Activated naive CD8-positive, alpha-beta T cell treated with anti-CD3 and anti-CD28 coated beads, Interleukin-2, amount 50 U/mL, for 24 hours (primary cell): ENCODE data around the gene ST6GALNAC5.
"Not testable (repeated sequence)": the region's sequence is repeated elsewhere in the genome, so short reads cannot be mapped to it uniquely, and the experiment has no call there.

ENCODE experiments used
- ATAC-seq: fragments of 150-1000 bp; cut with Tn5 transposase; one replicate; pipeline ENCODE4 v1.10.0; 2021
- DNase-seq: peaks from one replicate; pipeline ENCODE4 v3.0.0; 2021
- H3K27ac Mint-ChIP-seq: one replicate; pipeline ENCODE4 v1.8.0; 2021; ENCODE audit warnings: mild to moderate bottlenecking, mixed read lengths
- H3K27me3 Mint-ChIP-seq: one replicate; pipeline ENCODE4 v1.8.0; 2021; ENCODE audit warnings: mixed read lengths
- H3K36me3 Mint-ChIP-seq: one replicate; pipeline ENCODE4 v1.8.0; 2021; ENCODE audit warnings: low read depth, mixed read lengths
- H3K4me1 Mint-ChIP-seq: one replicate; pipeline ENCODE4 v1.8.0; 2021; ENCODE audit warnings: mixed read lengths
- H3K4me3 Mint-ChIP-seq: one replicate; pipeline ENCODE4 v1.8.0; 2021; ENCODE audit warnings: mild to moderate bottlenecking, moderate library complexity, mixed read lengths
- H3K9me3 Mint-ChIP-seq: one replicate; pipeline ENCODE4 v1.8.0; 2021; ENCODE audit warnings: mixed read lengths

The ST6GALNAC5 gene

GRCh38 chr1:76856104-76856503, 11.2 kb upstream of the ST6GALNAC5 start:
- no peak for ATAC-seq
- no peaks in the 10 kb centered on the region for H3K36me3 Mint-ChIP-seq
- peaks cover 4% of the 10 kb centered on the region for H3K9me3 Mint-ChIP-seq
- H3K27ac Mint-ChIP-seq: no peak overlapping the region
- H3K4me1 Mint-ChIP-seq: no peaks in the 10 kb centered on the region
- no peak overlapping the region for H3K4me3 Mint-ChIP-seq
- H3K27me3 Mint-ChIP-seq: peaks cover 8% of the 10 kb centered on the region
- no peak for DNase-seq

DNA sequence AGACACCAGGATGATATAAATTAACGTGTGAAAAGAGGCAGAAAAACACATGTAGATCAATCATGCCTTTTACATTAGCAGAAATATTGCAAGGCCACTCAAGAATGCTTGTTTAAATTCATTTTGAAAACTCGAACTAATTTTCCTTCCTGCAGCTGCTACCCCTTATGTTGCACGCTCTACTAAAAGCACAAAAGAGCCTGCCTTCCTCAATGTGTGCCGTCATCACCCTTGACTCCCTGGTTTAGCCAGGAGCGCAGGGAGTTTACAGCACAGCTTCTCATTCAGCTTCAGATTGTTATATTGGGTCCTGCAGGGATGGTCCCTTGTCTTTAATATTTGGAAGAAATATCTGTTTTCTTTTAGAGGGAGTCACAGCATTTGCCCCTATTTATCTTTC, 10.1 kb upstream of the ST6GALNAC5 start:
- Mint-ChIP-seq H3K4me1 (no peaks in the 10 kb centered on the region), H3K27me3 (peaks cover 8% of the 10 kb centered on the region), H3K36me3 (no peaks in the 10 kb centered on the region), H3K27ac (no peak overlapping the region), H3K4me3 (no peak overlapping the region), H3K9me3 (peaks cover 4% of the 10 kb centered on the region)
- DNase-seq (no peak), ATAC-seq (no peak)

DNA sequence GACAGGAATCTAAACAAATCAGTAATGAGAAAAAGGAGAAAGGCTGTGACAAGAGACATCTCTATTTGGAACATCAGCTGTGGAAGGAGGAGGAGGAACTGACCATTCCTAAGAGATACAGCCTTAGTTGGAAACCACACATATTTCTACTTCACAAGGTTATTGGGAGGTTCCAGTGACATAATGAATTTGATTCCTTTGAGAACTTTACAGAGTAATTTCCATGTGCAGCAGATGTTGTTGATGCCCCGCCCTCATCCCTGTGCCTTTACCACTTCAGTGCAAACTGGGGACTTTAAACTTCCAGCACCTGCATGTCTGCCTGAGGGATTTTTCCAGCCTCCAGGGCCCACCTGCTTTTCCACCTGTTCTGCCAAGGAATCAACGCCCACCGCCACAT, 9.3 kb upstream of the ST6GALNAC5 start:
- Mint-ChIP-seq H3K27ac (no peak overlapping the region), H3K27me3 (peaks cover 8% of the 10 kb centered on the region), H3K4me1 (no peaks in the 10 kb centered on the region), H3K4me3 (no peak overlapping the region), H3K36me3 (no peaks in the 10 kb centered on the region), H3K9me3 (peaks cover 4% of the 10 kb centered on the region)
- no peak for ATAC-seq
- DNase-seq: no peak

DNA sequence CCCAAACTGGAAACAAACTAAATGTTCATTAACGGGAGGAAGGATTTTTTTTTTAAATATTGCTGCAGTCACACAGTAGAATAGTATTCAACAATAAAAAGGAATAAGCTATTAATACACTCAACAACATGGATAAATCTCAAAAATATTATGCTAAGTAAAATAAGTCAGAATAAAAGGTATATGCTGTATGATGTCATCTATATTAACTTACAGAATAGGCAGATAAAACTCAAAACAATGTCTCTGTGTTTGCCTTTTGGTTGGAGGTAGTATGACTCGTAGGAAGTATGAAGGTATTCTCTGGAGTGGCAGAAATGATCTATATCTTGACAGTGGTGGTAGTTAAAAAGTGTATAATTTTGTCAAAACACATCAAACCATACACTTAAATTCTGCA, 6.1 kb upstream of the ST6GALNAC5 start:
- H3K36me3 Mint-ChIP-seq: no peaks in the 10 kb centered on the region
- no peak for ATAC-seq
- H3K4me1 Mint-ChIP-seq: no peaks in the 10 kb centered on the region
- H3K4me3 Mint-ChIP-seq: no peak overlapping the region
- peaks cover 23% of the 10 kb centered on the region for H3K27me3 Mint-ChIP-seq
- peaks cover 4% of the 10 kb centered on the region for H3K9me3 Mint-ChIP-seq
- no peak for DNase-seq
- H3K27ac Mint-ChIP-seq: no peak overlapping the region

GRCh38 chr1:76862447-76862846, 4.8 kb upstream of the ST6GALNAC5 start:
- Mint-ChIP-seq H3K4me1 (peaks cover 3% of the 10 kb centered on the region), H3K27ac (no peak overlapping the region), H3K36me3 (no peaks in the 10 kb centered on the region), H3K9me3 (peaks cover 4% of the 10 kb centered on the region), H3K4me3 (no peak overlapping the region), H3K27me3 (peaks cover 34% of the 10 kb centered on the region)
- DNase-seq (no peak), ATAC-seq (no peak)

GRCh38 chr1:76864383-76864782, 2.9 kb upstream of the ST6GALNAC5 start:
- Mint-ChIP-seq H3K27ac (no peak overlapping the region), H3K9me3 (peaks cover 4% of the 10 kb centered on the region), H3K36me3 (no peaks in the 10 kb centered on the region), H3K27me3 (peaks cover 48% of the 10 kb centered on the region), H3K4me1 (peaks cover 5% of the 10 kb centered on the region), H3K4me3 (no peak overlapping the region)
- ATAC-seq (no peak), DNase-seq (no peak)

DNA sequence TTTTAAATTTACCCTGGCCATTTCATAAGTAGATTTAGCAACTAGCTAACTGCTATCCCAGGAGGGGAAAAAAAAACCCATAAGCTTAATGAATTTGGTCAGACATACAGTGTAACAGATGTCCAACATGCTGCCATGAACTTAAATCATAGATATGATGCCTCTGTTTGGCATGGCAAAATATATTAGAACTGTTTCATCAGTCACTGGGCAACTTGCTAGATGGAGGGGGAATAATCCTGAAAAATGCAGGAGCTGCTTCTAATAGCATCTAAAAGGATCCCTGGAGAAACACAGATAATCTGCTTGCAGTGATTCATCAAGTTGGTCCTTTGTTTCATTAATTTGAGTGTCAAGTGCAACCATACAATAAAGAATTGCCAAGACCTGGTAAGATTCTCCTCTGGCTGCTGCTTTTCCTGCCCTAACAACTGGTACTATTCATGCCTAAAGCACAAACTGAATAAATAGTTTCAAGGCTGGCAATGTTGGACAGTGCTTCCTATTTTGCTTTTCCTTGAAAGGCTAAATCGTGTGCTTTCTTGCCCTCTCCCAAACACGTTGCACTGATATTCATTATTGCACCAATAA, 1.5 kb upstream of the ST6GALNAC5 start:
- Mint-ChIP-seq H3K27ac (no peak overlapping the region), H3K27me3 (peaks cover 59% of the 10 kb centered on the region)

DNA sequence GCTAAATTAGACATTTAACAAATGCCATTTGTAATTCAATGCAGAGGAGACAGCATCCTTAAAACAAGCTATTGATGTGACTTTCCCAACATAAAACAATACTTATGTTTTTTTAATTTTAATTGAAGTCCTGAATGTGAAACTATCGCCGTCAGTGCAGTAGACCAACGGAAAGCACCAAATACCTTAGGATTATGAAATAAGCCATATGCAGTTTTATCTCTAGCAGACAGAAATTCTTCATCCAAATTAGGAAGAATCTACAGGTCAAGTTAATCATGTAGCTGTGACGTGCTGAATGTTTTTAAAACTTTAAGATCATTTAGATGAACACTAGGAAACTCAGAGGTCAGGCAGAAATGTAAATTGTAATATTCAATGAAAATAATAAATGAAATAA, 714 bp upstream of the ST6GALNAC5 start:
- Mint-ChIP-seq H3K9me3 (no peaks in the 10 kb centered on the region), H3K27me3 (peaks cover 63% of the 10 kb centered on the region), H3K4me1 (peaks cover 5% of the 10 kb centered on the region), H3K27ac (no peak overlapping the region), H3K36me3 (no peaks in the 10 kb centered on the region), H3K4me3 (no peak overlapping the region)
- ATAC-seq: no peak
- DNase-seq: no peak

More for the DNA sequence above, 1.5 kb upstream of the ST6GALNAC5 start:
- no peak overlapping the region for H3K4me3 Mint-ChIP-seq
- no peak for DNase-seq
- peaks cover 5% of the 10 kb centered on the region for H3K4me1 Mint-ChIP-seq
- H3K36me3 Mint-ChIP-seq: no peaks in the 10 kb centered on the region
- H3K9me3 Mint-ChIP-seq: no peaks in the 10 kb centered on the region
- no peak for ATAC-seq

DNA sequence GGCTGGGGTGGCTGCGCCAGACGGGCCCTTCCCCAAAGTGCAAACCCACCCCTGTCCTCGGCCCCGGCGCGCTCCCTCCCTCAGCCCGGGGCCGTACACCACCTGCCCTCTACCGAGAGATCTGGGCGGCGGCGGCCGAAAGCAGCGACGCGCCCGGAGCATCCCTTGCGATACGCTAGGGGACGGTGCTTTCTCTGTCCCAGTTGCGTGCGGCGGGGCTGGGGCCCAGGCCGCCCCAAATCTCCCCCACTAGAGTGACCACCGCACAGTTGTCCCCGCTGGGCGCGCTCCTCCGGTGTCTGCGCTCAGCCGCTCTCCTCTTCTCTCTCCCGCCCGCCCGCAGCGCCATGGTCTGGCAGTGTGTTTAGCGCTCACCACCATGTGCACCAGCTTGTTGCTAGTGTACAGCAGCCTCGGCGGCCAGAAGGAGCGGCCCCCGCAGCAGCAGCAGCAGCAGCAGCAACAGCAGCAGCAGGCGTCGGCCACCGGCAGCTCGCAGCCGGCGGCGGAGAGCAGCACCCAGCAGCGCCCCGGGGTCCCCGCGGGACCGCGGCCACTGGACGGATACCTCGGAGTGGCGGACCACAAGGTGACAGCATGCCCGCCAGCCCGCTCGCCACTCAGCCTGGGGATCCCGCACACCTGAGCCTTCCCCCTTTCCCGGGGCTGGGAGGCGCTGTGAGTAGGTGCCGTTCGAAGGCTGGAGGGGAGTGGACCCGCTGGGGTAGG, 1.0 kb downstream of the ST6GALNAC5 start:
- DNase-seq (peak; percentile 16), ATAC-seq (peak; percentile 78)
- peaks cover 5% of the 10 kb centered on the region for H3K9me3 Mint-ChIP-seq
- H3K4me1 Mint-ChIP-seq: peaks cover 5% of the 10 kb centered on the region
- H3K36me3 Mint-ChIP-seq: no peaks in the 10 kb centered on the region
- H3K27me3 Mint-ChIP-seq: peaks cover 66% of the 10 kb centered on the region
- H3K27ac Mint-ChIP-seq: no peak overlapping the region
- peak overlapping the region; percentile 66 for H3K4me3 Mint-ChIP-seq

- no peak overlapping the region for H3K27ac Mint-ChIP-seq
- H3K4me3 Mint-ChIP-seq: no peak overlapping the region
- DNase-seq (peak; percentile 1), ATAC-seq (no peak)
- peaks cover 6% of the 10 kb centered on the region for H3K9me3 Mint-ChIP-seq
- H3K4me1 Mint-ChIP-seq: peaks cover 5% of the 10 kb centered on the region
- no peaks in the 10 kb centered on the region for H3K36me3 Mint-ChIP-seq
- H3K27me3 Mint-ChIP-seq: peaks cover 69% of the 10 kb centered on the region
Observed at GRCh38 chr1:76868916-76869315, 1.6 kb downstream of the ST6GALNAC5 start.

- no peak overlapping the region for H3K4me3 Mint-ChIP-seq
- no peaks in the 10 kb centered on the region for H3K36me3 Mint-ChIP-seq
- peaks cover 5% of the 10 kb centered on the region for H3K4me1 Mint-ChIP-seq
- H3K27me3 Mint-ChIP-seq: peaks cover 63% of the 10 kb centered on the region
- DNase-seq: no peak
- H3K9me3 Mint-ChIP-seq: peaks cover 6% of the 10 kb centered on the region
- H3K27ac Mint-ChIP-seq: no peak overlapping the region
- ATAC-seq: no peak
Observed at GRCh38 chr1:76870037-76870436, 2.8 kb downstream of the ST6GALNAC5 start.

GRCh38 chr1:76871355-76871974, 4.2 kb downstream of the ST6GALNAC5 start:
- H3K4me3 Mint-ChIP-seq: no peak overlapping the region
- DNase-seq (no peak), ATAC-seq (no peak)
- H3K4me1 Mint-ChIP-seq: peaks cover 5% of the 10 kb centered on the region
- peaks cover 48% of the 10 kb centered on the region for H3K27me3 Mint-ChIP-seq
- H3K9me3 Mint-ChIP-seq: peaks cover 6% of the 10 kb centered on the region
- H3K27ac Mint-ChIP-seq: no peak overlapping the region
- H3K36me3 Mint-ChIP-seq: no peaks in the 10 kb centered on the region

DNA sequence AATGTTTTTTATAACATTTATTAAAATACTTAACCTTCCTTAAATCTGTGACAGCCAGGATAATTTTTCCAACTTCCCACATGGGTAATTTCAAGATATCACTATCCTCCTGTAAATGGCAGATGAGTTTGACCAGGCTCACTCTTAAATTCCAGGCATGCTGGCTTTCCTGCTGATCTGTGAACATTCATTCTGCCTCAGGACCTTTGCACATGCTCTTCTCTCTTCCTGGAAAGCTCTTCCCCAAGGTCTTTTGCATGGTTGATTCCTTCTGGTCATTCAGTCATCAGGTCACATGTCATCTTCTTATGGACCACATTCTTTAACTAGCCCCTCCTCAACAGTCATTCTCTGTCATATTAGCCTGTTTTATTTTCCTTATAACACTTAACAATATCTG, 5.7 kb downstream of the ST6GALNAC5 start:
- Mint-ChIP-seq H3K4me1 (peaks cover 2% of the 10 kb centered on the region), H3K36me3 (no peaks in the 10 kb centered on the region), H3K4me3 (no peak overlapping the region), H3K27ac (no peak overlapping the region), H3K9me3 (peaks cover 6% of the 10 kb centered on the region), H3K27me3 (peaks cover 35% of the 10 kb centered on the region)
- DNase-seq: no peak
- no peak for ATAC-seq

GRCh38 chr1:76876655-76877395, 9.5 kb downstream of the ST6GALNAC5 start:
- Mint-ChIP-seq H3K27ac (no peak overlapping the region), H3K36me3 (no peaks in the 10 kb centered on the region), H3K4me3 (no peak overlapping the region), H3K9me3 (peaks cover 6% of the 10 kb centered on the region), H3K4me1 (no peaks in the 10 kb centered on the region), H3K27me3 (peaks cover 4% of the 10 kb centered on the region)
- ATAC-seq (no peak), DNase-seq (no peak)

GRCh38 chr1:76879014-76879413, 11.7 kb downstream of the ST6GALNAC5 start:
- not testable (repeated sequence) for H3K4me3 Mint-ChIP-seq, H3K4me1 Mint-ChIP-seq, DNase-seq, H3K36me3 Mint-ChIP-seq, ATAC-seq, H3K27ac Mint-ChIP-seq, H3K27me3 Mint-ChIP-seq, H3K9me3 Mint-ChIP-seq
